ENCODE data around the gene KIFBP.

GRCh38 chr10:69044546-69044945, 55.9 kb downstream of the KIFBP start:
- TF ChIP-seq POLR2A (IDR thresholded peaks at IDR 0.05), result no peak
- no peak for TF ChIP-seq CTCF (IDR thresholded peaks at IDR 0.05)

All from uterus (tissue), 2 donors.